HG03095 (cell line): Measurements from ENCODE around the gene RAD23B.
"Not testable (repeated sequence)": the region's sequence is repeated elsewhere in the genome, so short reads cannot be mapped to it uniquely, and the experiment has no call there.

Source experiments
- ATAC-seq: cut with Tn5 transposase; IDR thresholded peaks from one replicate; pipeline ENCODE4 v1.9.1; 2021; ENCODE audit warnings: moderate library complexity; ENCODE audit not compliant: unreplicated experiment

Gene RAD23B

GRCh38 chr9:107288701-107289100 lies 5.6 kb downstream of the RAD23B start:
- no peak for ATAC-seq

GRCh38 chr9:107290619-107291018 lies 7.5 kb downstream of the RAD23B start:
- ATAC-seq, result no peak

- ATAC-seq, result no peak
These were observed 9.9 kb downstream of the RAD23B start for GRCh38 chr9:107292821-107293542.

GRCh38 chr9:107293543-107294085 lies 10.5 kb downstream of the RAD23B start:
- no peak for ATAC-seq

GRCh38 chr9:107294756-107295155 lies 11.7 kb downstream of the RAD23B start:
- ATAC-seq, result no peak

- no peak for ATAC-seq
These were observed 12.9 kb downstream of the RAD23B start for GRCh38 chr9:107295995-107296394.

- not testable (repeated sequence) for ATAC-seq
These were observed 13.5 kb downstream of the RAD23B start for GRCh38 chr9:107296592-107296991.

- no peak for ATAC-seq
These were observed 16.4 kb downstream of the RAD23B start for GRCh38 chr9:107299437-107299836.

GRCh38 chr9:107306308-107306707 lies 23.2 kb downstream of the RAD23B start:
- ATAC-seq, result no peak

- ATAC-seq, result no peak
These were observed 24.3 kb downstream of the RAD23B start for GRCh38 chr9:107307331-107307730.

GRCh38 chr9:107308461-107308860 lies 25.4 kb downstream of the RAD23B start:
- ATAC-seq, result no peak

- no peak for ATAC-seq
These were observed 26.2 kb downstream of the RAD23B start for GRCh38 chr9:107309271-107309670.

- ATAC-seq, result no peak
These were observed 29.4 kb downstream of the RAD23B start for GRCh38 chr9:107312376-107313050.

- no peak for ATAC-seq
These were observed 30.5 kb downstream of the RAD23B start for GRCh38 chr9:107313555-107314096.

- no peak for ATAC-seq
These were observed 31.7 kb downstream of the RAD23B start for GRCh38 chr9:107314763-107315162.

- no peak for ATAC-seq
These were observed 33.9 kb downstream of the RAD23B start for GRCh38 chr9:107316795-107317661.

- ATAC-seq, result no peak
These were observed 39.6 kb downstream of the RAD23B start for GRCh38 chr9:107322643-107323042.

- no peak for ATAC-seq
These were observed 40.9 kb downstream of the RAD23B start for GRCh38 chr9:107323836-107324585.

- no peak for ATAC-seq
These were observed 42.8 kb downstream of the RAD23B start for GRCh38 chr9:107325842-107326241.

- ATAC-seq, result no peak
These were observed 45.4 kb downstream of the RAD23B start for GRCh38 chr9:107328510-107328909.
